ENCODE data around the gene MRPS24.

MRPS24 gene

GRCh38 chr7:43891069-43891955 is 22.0 kb upstream of the MRPS24 start:
- no peak overlapping the region for H3K4me3 ChIP-seq (ENCODE audit: low read depth, low read length)
- no peak for DNase-seq (ENCODE audit: low read depth)
- TF ChIP-seq, protein P1, sequence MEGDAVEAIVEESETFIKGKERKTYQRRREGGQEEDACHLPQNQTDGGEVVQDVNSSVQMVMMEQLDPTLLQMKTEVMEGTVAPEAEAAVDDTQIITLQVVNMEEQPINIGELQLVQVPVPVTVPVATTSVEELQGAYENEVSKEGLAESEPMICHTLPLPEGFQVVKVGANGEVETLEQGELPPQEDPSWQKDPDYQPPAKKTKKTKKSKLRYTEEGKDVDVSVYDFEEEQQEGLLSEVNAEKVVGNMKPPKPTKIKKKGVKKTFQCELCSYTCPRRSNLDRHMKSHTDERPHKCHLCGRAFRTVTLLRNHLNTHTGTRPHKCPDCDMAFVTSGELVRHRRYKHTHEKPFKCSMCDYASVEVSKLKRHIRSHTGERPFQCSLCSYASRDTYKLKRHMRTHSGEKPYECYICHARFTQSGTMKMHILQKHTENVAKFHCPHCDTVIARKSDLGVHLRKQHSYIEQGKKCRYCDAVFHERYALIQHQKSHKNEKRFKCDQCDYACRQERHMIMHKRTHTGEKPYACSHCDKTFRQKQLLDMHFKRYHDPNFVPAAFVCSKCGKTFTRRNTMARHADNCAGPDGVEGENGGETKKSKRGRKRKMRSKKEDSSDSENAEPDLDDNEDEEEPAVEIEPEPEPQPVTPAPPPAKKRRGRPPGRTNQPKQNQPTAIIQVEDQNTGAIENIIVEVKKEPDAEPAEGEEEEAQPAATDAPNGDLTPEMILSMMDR (IDR thresholded peaks at IDR 0.05; ENCODE audit: low read depth, low read length): no peak
- TF ChIP-seq MYC (IDR thresholded peaks at IDR 0.05; ENCODE audit: low read depth, low read length) (no peak), POLR2A (IDR thresholded peaks at IDR 0.05; ENCODE audit: extremely low read depth, insufficient read length) (no peak)
- TF ChIP-seq, protein P2, sequence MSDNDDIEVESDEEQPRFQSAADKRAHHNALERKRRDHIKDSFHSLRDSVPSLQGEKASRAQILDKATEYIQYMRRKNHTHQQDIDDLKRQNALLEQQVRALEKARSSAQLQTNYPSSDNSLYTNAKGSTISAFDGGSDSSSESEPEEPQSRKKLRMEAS (IDR thresholded peaks at IDR 0.05; ENCODE audit: low read depth, low read length): no peak

DNA sequence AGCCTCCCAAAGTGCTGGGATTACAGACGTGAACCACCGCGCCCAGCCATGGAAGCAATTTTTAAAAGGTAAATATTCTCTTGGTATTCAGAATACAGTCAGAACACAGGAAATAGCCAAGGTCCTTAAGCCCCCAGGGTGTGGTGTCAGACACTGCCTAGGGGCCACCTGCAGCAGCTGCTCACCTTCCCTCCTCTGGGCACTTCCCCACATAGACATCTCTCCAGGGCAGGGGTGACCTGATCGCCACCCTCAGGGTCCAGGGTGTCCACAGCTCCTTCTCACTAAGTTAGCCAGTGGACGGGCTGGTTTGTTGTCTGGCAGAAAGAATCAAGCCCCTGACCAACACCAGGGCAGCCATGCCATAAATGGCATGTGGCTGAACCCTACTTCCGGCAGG is 21.2 kb upstream of the MRPS24 start:
- TF ChIP-seq MYC (IDR thresholded peaks at IDR 0.05; ENCODE audit: low read depth, low read length): no peak
- TF ChIP-seq, protein P2 (IDR thresholded peaks at IDR 0.05; ENCODE audit: low read depth, low read length): no peak
- TF ChIP-seq, protein P1 (IDR thresholded peaks at IDR 0.05; ENCODE audit: low read depth, low read length): no peak
- no peak for TF ChIP-seq POLR2A (IDR thresholded peaks at IDR 0.05; ENCODE audit: extremely low read depth, insufficient read length)
- DNase-seq (ENCODE audit: low read depth): no peak

DNA sequence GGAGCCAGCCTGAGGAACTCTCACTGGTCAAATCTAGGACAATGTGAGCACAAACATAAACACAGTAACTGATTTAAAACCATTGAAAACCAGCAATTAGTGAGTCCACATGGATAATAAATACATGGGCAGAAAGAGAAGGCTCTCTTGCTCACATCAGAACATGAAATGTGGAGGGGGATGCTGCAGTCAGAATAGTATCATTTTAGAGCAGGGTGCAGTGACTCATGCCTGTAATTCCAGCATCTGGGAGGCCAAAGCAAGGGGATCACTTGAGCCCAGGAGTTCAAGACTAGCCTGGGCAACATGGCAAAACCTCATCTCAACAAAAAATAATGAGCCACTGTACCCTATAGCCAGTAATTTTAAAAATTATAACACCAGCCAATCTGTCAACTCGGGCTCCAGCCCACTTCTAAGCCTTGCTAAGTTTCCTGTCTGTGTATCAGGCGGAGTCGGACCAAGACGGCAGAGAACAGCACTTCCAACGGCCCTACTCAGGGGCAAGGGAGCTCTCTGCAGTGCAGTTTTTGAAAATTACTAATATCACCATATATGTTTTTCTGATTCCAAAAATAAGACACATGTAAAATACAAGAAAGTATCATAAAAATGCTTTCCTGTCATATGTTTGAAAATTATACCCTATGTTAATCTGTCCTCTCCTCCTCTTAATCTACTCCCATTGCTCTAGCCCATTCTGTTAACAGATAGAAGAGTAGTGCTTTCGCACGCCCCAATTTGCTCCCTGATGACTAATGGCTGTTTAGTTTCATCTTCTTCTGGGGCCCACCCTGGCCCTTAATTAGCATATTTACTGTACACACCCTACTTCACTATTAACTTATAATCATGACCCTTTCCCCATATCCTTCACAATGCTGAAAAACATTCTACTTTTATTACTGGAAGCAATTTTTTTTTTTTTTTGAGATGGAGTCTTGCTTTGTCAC is 20.0 kb upstream of the MRPS24 start:
- no peak for TF ChIP-seq POLR2A (IDR thresholded peaks at IDR 0.05; ENCODE audit: extremely low read depth, insufficient read length)
- TF ChIP-seq, protein P1 (IDR thresholded peaks at IDR 0.05; ENCODE audit: low read depth, low read length): no peak
- TF ChIP-seq, protein P2 (IDR thresholded peaks at IDR 0.05; ENCODE audit: low read depth, low read length): no peak
- TF ChIP-seq MYC (IDR thresholded peaks at IDR 0.05; ENCODE audit: low read depth, low read length): no peak
- no peak overlapping the region for H3K4me3 ChIP-seq (ENCODE audit: low read depth, low read length)
- no peak for DNase-seq (ENCODE audit: low read depth)

More for the DNA sequence above, 21.2 kb upstream of the MRPS24 start:
- no peak overlapping the region for H3K4me3 ChIP-seq (ENCODE audit: low read depth, low read length)

DNA sequence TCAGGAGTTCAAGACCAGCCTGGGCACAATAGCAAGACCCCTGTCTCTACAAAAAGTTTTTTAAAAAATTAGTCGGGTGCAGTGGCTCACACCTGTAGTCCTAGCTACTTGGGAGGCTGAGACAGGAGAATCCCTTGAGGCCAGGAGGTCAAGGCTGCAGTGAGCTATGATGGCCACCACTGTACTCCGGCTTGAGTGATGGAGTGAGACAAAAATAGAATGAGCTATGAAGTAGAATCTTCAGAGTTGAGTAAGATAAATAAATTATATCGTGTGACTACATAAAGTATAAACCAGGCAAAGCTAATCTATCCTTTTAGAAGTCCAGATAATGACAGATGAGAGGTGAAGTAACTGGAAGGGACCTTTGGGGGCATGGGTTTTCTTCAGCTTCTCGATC is 15.3 kb upstream of the MRPS24 start:
- no peak for DNase-seq (ENCODE audit: low read depth)
- H3K4me3 ChIP-seq (ENCODE audit: low read depth, low read length): no peak overlapping the region
- TF ChIP-seq POLR2A (IDR thresholded peaks at IDR 0.05; ENCODE audit: extremely low read depth, insufficient read length) (no peak), MYC (IDR thresholded peaks at IDR 0.05; ENCODE audit: low read depth, low read length) (no peak)
- TF ChIP-seq, protein P2 (IDR thresholded peaks at IDR 0.05; ENCODE audit: low read depth, low read length): no peak
- TF ChIP-seq, protein P1 (IDR thresholded peaks at IDR 0.05; ENCODE audit: low read depth, low read length): no peak

- no peak overlapping the region for H3K4me3 ChIP-seq (ENCODE audit: low read depth, low read length)
- DNase-seq (ENCODE audit: low read depth): no peak
- TF ChIP-seq, protein P2 (IDR thresholded peaks at IDR 0.05; ENCODE audit: low read depth, low read length): no peak
- TF ChIP-seq MYC (IDR thresholded peaks at IDR 0.05; ENCODE audit: low read depth, low read length) (no peak), POLR2A (IDR thresholded peaks at IDR 0.05; ENCODE audit: extremely low read depth, insufficient read length) (no peak)
- TF ChIP-seq, protein P1 (IDR thresholded peaks at IDR 0.05; ENCODE audit: low read depth, low read length): no peak
Measured at GRCh38 chr7:43884209-43884608, 14.9 kb upstream of the MRPS24 start.
